SKM-1 treated with dmso at 0.1 percent for 144 hours (cell line): ENCODE measurements around the gene FBXO39.
"Not testable (repeated sequence)": the region's sequence is repeated elsewhere in the genome, so short reads cannot be mapped to it uniquely, and the experiment has no call there.

ENCODE experiments used
- DNase-seq: peaks from one replicate; lab custom pipeline; 2025; ENCODE audit not compliant: unreplicated experiment; lab: John Stamatoyannopoulos, UW

The FBXO39 gene

DNA sequence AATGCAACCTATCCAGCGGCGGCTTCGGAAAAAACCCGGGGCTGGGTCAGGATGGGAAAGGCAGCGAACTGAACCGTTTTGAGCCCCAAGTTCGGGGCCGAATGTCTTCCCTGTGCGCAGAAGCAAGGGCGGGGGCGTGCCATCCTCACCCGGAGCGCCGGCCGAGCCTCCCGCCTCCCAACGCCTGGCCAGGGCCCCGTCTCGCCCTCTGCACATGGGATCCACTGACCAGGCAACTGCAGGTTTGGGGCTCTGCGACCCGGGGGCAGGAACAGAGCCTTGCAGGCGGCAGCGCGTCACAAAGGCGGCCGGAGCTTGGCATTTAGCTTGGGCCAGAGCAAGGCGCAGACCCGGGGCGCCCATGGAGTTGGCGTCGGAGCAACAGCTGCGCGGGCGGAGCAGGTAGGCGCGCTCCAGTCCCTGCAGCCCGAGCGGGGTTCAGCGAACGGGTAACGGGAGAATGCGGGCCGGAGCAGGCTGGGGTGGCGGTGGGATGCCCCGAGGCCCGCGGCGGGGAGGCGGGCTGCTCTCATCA, at the start of gene FBXO39:
Gene FBXO39, plus strand, starts transcription at position 345 of the 535 bp plus-strand sequence. CDS start 3,654 bp downstream, outside the sequence.
- DNase-seq: no peak

- no peak for DNase-seq
These were observed 46.5 kb upstream of the FBXO39 start for GRCh38 chr17:6729531-6729930.

DNA sequence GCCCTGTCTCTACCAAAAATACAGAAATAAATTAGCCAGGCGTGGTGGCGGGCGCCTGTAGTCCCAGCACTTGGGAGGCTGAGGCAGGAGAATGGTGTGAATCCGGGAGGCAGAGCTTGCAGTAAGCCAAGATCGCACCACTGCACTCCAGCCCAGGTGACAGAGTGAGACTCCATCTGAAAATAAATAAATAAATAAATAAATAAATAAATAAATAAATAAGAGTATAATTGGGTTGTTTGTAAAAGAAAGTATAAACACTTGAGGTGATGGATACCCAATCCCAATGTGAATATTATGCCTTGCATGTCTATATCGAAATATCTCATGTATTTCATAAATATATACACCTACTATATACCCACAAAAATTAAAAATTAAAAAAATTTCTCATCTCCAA, 29.4 kb upstream of the FBXO39 start:
- not testable (repeated sequence) for DNase-seq

GRCh38 chr17:6748617-6749016, 27.4 kb upstream of the FBXO39 start:
- DNase-seq: no peak

GRCh38 chr17:6749519-6749918, 26.5 kb upstream of the FBXO39 start:
- DNase-seq: no peak

DNA sequence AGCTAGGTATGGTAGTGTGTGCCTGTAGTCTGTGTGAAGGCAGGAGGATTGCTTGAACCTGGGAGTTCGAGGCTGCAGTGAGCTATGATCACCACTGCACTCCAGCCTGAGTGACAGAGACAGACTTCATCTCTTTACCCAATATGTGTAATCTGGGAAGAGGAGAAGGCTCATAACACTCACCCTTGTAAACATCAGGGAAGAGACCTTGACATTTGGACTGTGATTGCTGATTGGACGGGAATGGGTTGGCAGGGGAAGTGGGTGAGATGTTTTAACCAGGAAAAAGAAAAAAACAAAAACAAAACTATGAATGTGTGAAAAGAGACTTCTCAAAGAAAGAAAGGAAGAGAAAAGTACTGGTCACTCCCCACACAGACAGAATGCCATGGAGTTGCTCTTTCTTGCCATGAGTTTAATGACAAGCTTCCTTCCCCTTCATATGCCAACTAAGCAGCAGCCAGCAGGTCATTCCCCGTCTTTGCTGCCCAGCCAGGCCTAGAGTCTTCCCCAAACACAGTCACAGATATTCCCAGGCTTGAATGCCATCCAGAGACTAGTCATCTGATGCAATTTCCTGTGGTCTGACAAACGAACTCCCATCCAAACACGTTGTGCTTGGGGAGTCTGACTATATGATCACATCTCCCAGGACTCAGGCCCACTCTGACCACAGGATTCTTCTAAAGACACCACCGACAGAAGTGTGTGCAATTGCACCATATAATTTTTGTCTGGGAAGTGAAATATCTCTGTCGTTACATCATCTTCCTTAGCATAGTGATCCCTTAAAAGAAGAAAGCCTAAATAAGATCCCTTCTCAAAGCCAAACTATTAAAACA, 23.7 kb upstream of the FBXO39 start:
- peak; percentile 64 for DNase-seq

DNA sequence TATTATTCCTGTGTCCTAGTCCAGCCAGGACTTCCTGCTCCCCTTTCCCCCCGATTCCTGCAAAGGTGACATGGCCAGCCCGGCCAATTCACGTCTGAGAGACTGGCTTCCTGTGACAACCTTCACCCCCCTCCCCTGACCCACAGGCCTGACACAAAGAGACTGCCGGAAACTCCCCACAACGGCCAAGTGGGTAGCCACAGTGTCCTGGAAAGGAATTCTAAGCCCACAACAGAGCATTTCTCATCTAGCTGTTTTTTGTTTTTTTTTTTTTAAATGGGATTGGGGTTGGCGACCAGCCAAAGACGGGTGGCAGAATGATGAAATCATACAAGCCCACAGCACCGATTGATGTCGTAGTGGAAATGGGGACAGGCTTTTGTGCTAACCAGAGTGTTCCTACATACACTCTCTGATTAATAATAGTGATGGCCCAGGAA, 23.0 kb upstream of the FBXO39 start:
- DNase-seq: no peak

- DNase-seq: no peak
These were observed 22.5 kb upstream of the FBXO39 start for GRCh38 chr17:6753546-6753945.

GRCh38 chr17:6755281-6755680, 20.7 kb upstream of the FBXO39 start:
- no peak for DNase-seq

DNA sequence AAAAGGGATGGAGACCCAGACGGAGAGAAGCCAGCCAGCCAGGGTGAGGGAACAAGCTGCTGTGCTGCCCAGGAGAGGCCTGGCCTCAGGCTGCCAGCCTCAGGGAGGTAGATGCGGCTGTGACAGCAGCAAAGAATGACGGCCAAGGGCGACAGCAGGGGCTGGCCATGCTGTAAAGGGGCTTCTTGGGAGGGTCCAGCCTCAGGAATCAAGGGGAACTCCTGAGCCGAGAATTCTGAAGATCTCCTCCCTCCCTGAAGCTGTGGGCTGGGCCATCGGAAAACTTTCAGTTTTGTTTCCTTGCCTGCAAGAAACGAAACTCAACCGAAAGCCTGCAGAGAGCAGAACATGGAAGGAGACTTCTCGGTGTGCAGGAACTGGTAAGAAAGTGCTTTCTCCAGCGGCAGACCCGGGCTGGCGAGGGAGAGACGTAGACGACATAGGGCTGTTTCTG, 20.3 kb upstream of the FBXO39 start, which contains the start of gene XAF1:
Gene XAF1, plus strand, starts transcription at position 316 of the 454 bp plus-strand sequence. Its CDS starts 33 bp downstream, at position 349.
- no peak for DNase-seq

DNA sequence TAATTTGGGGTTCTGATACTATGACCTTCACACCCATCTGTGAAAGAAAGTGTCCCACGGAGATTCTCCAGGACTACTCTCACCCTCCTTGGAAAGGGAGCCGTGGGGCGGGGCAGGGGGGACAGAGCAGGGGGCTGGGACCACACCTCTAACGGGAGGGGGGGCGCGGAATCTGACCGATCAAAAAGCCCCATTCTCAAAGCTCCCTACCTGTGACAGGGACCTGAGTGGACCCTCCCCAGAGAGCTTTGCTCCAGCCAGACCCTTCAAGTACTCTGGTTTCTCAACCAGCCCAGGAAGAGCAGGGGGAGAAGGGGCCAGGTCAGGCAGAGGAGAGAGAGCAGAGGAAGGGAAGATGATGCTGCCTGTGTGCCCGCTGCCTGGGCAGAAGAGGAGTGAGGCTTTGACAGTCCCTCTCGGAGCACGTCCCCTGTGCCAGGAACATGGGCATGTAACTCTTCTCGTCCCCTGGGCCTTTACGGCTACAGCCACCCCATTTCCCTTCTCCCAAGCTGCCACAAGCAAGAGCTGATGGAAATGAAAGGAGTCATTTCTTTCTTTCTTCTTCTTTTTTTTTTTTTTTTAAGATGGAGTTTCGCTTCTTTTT, 19.5 kb upstream of the FBXO39 start:
- DNase-seq: no peak

DNA sequence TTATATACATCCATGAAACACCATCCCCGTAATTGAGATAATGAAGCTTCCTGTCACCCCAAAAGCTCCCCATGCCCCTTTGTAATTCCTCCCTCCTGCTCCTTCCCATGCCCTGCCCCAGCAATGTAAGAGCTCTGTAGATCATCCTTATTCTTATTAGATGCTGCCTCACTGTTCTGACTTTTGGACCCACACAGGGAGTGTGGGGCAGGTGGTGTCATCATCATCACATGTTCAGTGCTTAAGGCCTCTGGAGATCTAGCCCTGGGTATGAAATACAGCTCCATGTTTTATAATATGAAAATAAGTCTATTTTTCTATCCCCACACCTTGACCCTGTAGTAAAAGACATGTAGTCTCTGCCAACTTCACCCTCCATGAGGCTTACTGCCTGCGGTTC, 18.3 kb upstream of the FBXO39 start:
- no peak for DNase-seq

- no peak for DNase-seq
These were observed 14.2 kb upstream of the FBXO39 start for GRCh38 chr17:6761779-6762178.

GRCh38 chr17:6768447-6768846, 7.6 kb upstream of the FBXO39 start:
- DNase-seq: no peak

GRCh38 chr17:6772016-6772415, 4.0 kb upstream of the FBXO39 start:
- no peak for DNase-seq

- DNase-seq: not testable (repeated sequence)
These were observed 1.1 kb upstream of the FBXO39 start for GRCh38 chr17:6774906-6775305.

DNA sequence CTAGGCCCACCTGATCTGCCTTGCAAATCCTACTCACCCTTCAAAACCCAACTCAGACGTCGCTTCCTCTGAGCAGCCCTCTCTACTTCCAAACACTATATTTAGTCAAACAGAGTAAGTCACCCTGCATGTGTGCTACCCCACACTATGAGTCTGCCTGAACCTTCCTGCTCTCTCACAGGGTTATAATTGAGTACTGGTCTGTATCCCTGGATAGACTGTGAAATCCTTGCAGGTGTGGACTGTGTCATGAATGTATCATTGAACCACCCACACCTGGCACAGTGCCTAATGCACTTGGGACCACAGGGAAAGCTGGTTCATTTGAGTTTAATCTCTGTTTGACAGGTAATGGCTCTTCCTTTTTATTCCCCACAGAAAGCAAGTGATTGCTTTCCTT, 3.4 kb downstream of the FBXO39 start:
- no peak for DNase-seq

DNA sequence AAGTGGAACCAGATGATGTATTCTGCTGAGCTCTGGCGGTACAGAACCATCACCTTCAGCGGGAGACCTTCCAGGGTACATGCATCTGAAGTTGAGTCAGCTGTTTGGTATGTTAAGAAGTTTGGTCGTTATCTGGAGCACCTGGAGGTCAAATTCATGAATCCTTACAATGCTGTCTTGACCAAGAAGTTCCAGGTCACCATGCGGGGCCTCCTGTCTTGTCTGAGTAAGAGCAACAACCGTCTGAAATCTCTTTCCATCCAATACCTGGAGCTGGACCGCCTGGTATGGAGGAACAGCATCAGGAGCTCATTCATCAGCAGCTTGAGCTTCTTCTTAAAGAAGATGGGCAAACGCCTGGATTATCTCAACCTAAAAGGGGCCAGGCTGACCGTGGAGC, 4.0 kb downstream of the FBXO39 start:
- no peak for DNase-seq

DNA sequence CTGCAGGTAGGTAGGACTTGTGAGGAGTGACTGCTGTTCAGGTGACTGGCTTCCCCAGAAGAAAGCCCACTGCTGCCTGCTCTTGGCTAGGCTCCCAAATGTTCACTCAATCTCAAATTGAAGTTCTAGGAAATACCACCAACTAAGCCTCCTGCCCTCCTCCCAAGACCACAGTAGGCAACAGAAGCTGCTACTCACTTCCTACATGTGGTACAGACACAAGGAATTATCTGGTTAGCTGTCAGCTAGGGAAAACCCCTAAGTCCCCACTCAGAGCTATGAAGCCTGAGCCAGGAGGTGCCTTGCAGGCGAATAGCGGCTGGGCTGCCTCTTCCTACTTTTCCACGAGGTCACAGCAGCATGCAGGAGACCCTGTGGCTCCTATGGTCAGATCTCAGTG, 4.9 kb downstream of the FBXO39 start:
- DNase-seq: no peak

GRCh38 chr17:6782244-6782643, 6.2 kb downstream of the FBXO39 start:
- no peak for DNase-seq

GRCh38 chr17:6786618-6787017, 10.6 kb downstream of the FBXO39 start:
- DNase-seq: no peak

DNA sequence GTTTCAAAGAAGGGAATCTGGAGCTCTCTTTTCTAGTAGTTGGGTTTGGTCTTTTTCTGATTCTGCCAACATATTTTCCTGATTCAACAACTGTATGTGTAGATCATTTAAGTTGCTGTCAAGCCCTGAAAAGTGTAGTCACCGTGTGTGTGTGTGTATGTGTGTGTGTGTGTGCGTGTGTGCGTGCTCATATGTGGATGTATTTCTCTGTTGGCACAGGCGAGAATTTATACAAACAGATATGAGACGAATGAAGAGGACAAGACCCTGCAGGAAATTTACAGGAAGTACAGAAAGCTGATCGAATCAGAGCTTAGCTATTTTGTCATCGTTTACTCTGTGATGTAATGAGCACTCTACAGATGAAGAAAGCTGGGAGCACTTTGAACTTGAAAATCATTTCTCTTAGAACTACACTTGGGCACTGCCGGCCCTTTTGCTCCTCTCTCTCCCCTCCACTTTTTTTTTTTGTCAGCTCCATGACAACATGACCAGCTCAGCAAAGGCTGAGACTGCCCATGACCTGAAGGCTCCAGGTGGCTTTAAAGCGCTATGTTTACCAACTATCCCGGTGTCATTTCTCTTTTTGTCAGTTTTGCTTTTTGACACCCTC, 11.2 kb downstream of the FBXO39 start:
- no peak for DNase-seq
